Neural cell (in vitro differentiated cells): Measurements from ENCODE around the gene SCUBE1. TPM values are rescaled to one million over a fixed set of nuclear protein-coding genes. Genes with fewer than 3 reads are reported as not detected.

Experiments
- H2AFZ ChIP-seq: fragments of 200-600, 300-800 bp; sonication (generic), shearing (Covaris generic); 2 replicates; pipeline ENCODE4 v1.6.0; 2014; ENCODE audit warnings: low read depth, mild to moderate bottlenecking, antibody characterized with exemption, low read length, moderate library complexity
- H3F3A ChIP-seq: fragments of 200-600 bp; shearing (Covaris generic); 2 replicates; pipeline ENCODE4 v1.6.1; 2016; ENCODE audit warnings: mild to moderate bottlenecking, moderate library complexity, mixed read lengths, antibody characterized with exemption, low read length; ENCODE audit not compliant: insufficient read depth, poor library complexity, severe bottlenecking
- H3K27ac ChIP-seq: fragments of 200-600, 300-800 bp; sonication (generic), shearing (Covaris generic); 2 replicates; pipeline ENCODE4 v1.5.1; 2014; ENCODE audit warnings: mild to moderate bottlenecking, low read length, moderate library complexity
- H3K27me3 ChIP-seq: fragments of 300-800, 200-600 bp; sonication (generic), shearing (Covaris generic); 2 replicates; pipeline ENCODE4 v1.6.0; 2014; ENCODE audit warnings: mild to moderate bottlenecking, low read depth, low read length, moderate library complexity; ENCODE audit not compliant: insufficient read depth
- H3K36me3 ChIP-seq: fragments of 300-800, 200-600 bp; sonication (generic), shearing (Covaris generic); 2 replicates; pipeline ENCODE4 v1.5.1; 2014; ENCODE audit warnings: mild to moderate bottlenecking, antibody characterized with exemption, low read length, moderate library complexity; ENCODE audit not compliant: insufficient read depth
- H3K4me2 ChIP-seq: fragments of 300-800, 200-600 bp; sonication (generic), shearing (Covaris generic); 2 replicates; pipeline ENCODE4 v1.6.0; 2014; ENCODE audit warnings: mild to moderate bottlenecking, low read length
- H3K4me3 ChIP-seq: fragments of 300-800, 200-600 bp; sonication (generic), shearing (Covaris generic); 2 replicates; pipeline ENCODE4 v1.5.1; 2014; ENCODE audit warnings: mild to moderate bottlenecking, low read length, moderate library complexity
- H3K79me2 ChIP-seq: fragments of 200-600 bp; shearing (Covaris generic); replicated peaks from 2 replicates; pipeline ENCODE4 v1.6.0; 2014; ENCODE audit warnings: mild to moderate bottlenecking, low read length, moderate library complexity; ENCODE audit not compliant: insufficient read depth
- H3K9ac ChIP-seq: fragments of 300-800, 200-600 bp; sonication (generic), shearing (Covaris generic); 2 replicates; pipeline ENCODE4 v1.6.1; 2016; ENCODE audit warnings: mild to moderate bottlenecking, low read length, mixed read lengths
- H3K9me2 ChIP-seq: fragments of 200-600 bp; shearing (Covaris generic); 2 replicates; pipeline ENCODE4 v1.6.1; 2016; ENCODE audit warnings: mild to moderate bottlenecking, low read length, mixed read lengths; ENCODE audit not compliant: insufficient read depth
- H3K9me3 ChIP-seq: fragments of 200-600, 300-800 bp; sonication (generic), shearing (Covaris generic); 2 replicates; pipeline ENCODE4 v1.6.1; 2016; ENCODE audit warnings: mild to moderate bottlenecking, mixed run types, low read length, moderate library complexity, mixed read lengths
- H4K20me1 ChIP-seq: fragments of 200-600 bp; shearing (Covaris generic); 2 replicates; pipeline ENCODE4 v1.6.1; 2016; ENCODE audit warnings: mild to moderate bottlenecking, mixed run types; ENCODE audit not compliant: insufficient read depth
- CTCF ChIP-seq: fragments of 450-650 bp; IDR thresholded peaks from 2 replicates; pipeline ENCODE4 v1.5.1; 2014; ENCODE audit warnings: antibody characterized with exemption, mild to moderate bottlenecking, moderate library complexity; ENCODE audit not compliant: poor library complexity, severe bottlenecking
- EP300 ChIP-seq: fragments of 450-650 bp; conservative IDR thresholded peaks from 2 replicates; pipeline ENCODE4 v1.6.1; 2014; ENCODE audit warnings: antibody characterized with exemption, mild to moderate bottlenecking, moderate library complexity; ENCODE audit not compliant: poor library complexity, severe bottlenecking
- EZH2 ChIP-seq: fragments of 200-600, 300-800 bp; shearing (Covaris generic), sonication (generic); IDR thresholded peaks from 2 replicates; pipeline ENCODE4 v1.6.1; 2014; ENCODE audit warnings: antibody characterized with exemption, low read length, borderline replicate concordance, mild to moderate bottlenecking; ENCODE audit not compliant: insufficient read depth, poor library complexity, severe bottlenecking
- MXI1 ChIP-seq: fragments of 450-650 bp; conservative IDR thresholded peaks from 2 replicates; pipeline ENCODE4 v1.6.1; 2014; ENCODE audit warnings: antibody characterized with exemption, mild to moderate bottlenecking; ENCODE audit not compliant: poor library complexity, severe bottlenecking
- POLR2AphosphoS5 ChIP-seq: IDR thresholded peaks from 2 replicates; pipeline ENCODE4 v1.6.1; 2012
- RAD21 ChIP-seq: fragments of 450-650 bp; conservative IDR thresholded peaks from 2 replicates; pipeline ENCODE4 v1.6.1; 2014; ENCODE audit warnings: antibody characterized with exemption, mild to moderate bottlenecking, moderate library complexity
- SMC3 ChIP-seq: fragments of 450-650 bp; conservative IDR thresholded peaks from 2 replicates; pipeline ENCODE4 v1.6.1; 2014; ENCODE audit warnings: antibody characterized with exemption, mild to moderate bottlenecking, moderate library complexity; ENCODE audit not compliant: poor library complexity
- TAF1 ChIP-seq: IDR thresholded peaks from 2 replicates; pipeline ENCODE4 v1.6.1; 2012; ENCODE audit warnings: low read depth
- polyA plus RNA-seq: library from polyadenylated mRNA; depleted of rRNA; stranded (reverse); fragments of >200 nt; gene quantifications from 2 replicates; pipeline ENCODE4 v1.2.3, GENCODE V29; 2014
- TF ChIP-seq, protein P1 (sequence below): IDR thresholded peaks from 2 replicates; pipeline ENCODE4 v1.6.1; 2012; ENCODE audit warnings: borderline replicate concordance

The SCUBE1 gene
- polyA plus RNA-seq, 1 donor from 2014 or later = 8.4 TPM

DNA sequence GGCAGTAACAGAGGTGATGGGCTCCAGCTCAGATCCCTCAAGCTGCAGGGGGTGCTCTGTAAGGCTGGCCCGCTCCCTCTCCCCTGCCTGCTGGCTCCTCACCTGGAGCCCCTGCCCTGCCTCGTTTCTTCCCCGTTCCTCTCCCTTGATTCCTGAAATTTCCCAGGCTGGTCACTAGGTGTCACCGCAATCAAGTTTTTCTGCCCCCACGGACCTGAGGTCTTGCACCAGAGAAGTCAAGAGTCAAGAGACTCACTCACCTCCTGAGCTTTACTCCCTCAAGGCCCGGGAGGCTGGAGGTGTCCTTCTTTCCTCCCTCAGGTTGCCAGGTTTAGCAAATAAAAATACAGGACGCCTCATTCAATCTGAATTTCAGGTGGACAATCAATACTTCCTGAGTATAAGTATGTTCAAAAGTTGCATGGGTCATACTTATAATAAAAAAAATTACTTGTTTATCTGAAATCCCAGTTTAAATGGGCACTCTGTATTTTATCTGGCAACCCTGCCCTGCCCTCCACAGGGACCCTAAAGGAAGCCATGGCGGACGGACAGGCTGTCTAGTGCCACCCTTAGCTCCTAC, 69.2 kb downstream of the SCUBE1 start:
- TF ChIP-seq EP300 (no peak), TAF1 (no peak), CTCF (peak; percentile 84), POLR2AphosphoS5 (no peak), EZH2 (no peak), MXI1 (no peak), SMC3 (peak; percentile 88), RAD21 (peak; percentile 86)
- TF ChIP-seq, protein P1, sequence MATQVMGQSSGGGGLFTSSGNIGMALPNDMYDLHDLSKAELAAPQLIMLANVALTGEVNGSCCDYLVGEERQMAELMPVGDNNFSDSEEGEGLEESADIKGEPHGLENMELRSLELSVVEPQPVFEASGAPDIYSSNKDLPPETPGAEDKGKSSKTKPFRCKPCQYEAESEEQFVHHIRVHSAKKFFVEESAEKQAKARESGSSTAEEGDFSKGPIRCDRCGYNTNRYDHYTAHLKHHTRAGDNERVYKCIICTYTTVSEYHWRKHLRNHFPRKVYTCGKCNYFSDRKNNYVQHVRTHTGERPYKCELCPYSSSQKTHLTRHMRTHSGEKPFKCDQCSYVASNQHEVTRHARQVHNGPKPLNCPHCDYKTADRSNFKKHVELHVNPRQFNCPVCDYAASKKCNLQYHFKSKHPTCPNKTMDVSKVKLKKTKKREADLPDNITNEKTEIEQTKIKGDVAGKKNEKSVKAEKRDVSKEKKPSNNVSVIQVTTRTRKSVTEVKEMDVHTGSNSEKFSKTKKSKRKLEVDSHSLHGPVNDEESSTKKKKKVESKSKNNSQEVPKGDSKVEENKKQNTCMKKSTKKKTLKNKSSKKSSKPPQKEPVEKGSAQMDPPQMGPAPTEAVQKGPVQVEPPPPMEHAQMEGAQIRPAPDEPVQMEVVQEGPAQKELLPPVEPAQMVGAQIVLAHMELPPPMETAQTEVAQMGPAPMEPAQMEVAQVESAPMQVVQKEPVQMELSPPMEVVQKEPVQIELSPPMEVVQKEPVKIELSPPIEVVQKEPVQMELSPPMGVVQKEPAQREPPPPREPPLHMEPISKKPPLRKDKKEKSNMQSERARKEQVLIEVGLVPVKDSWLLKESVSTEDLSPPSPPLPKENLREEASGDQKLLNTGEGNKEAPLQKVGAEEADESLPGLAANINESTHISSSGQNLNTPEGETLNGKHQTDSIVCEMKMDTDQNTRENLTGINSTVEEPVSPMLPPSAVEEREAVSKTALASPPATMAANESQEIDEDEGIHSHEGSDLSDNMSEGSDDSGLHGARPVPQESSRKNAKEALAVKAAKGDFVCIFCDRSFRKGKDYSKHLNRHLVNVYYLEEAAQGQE = no peak
- H3F3A ChIP-seq = no peaks in the 10 kb centered on the region

GRCh38 chr22:43272869-43273318, 70.3 kb downstream of the SCUBE1 start:
- no peaks in the 10 kb centered on the region for H3F3A ChIP-seq
- H3K27ac ChIP-seq = no peak overlapping the region
- no peak overlapping the region for H3K4me3 ChIP-seq
- TF ChIP-seq TAF1 (no peak), CTCF (no peak), EP300 (no peak), EZH2 (no peak), MXI1 (no peak), SMC3 (no peak), RAD21 (no peak), POLR2AphosphoS5 (no peak)
- TF ChIP-seq, protein P1 = no peak
- no peaks in the 10 kb centered on the region for H3K9me3 ChIP-seq
- H4K20me1 ChIP-seq = no peaks in the 10 kb centered on the region
- no peaks in the 10 kb centered on the region for H3K79me2 ChIP-seq
- H3K27me3 ChIP-seq = no peaks in the 10 kb centered on the region
- no peak overlapping the region for H2AFZ ChIP-seq
- H3K9ac ChIP-seq = no peak overlapping the region
- no peaks in the 10 kb centered on the region for H3K36me3 ChIP-seq
- H3K4me2 ChIP-seq = no peak overlapping the region
- no peaks in the 10 kb centered on the region for H3K9me2 ChIP-seq

More for the DNA sequence above, 69.2 kb downstream of the SCUBE1 start:
- no peaks in the 10 kb centered on the region for H3K9me3 ChIP-seq
- H3K9ac ChIP-seq = no peak overlapping the region
- no peaks in the 10 kb centered on the region for H3K27me3 ChIP-seq
- H3K79me2 ChIP-seq = no peaks in the 10 kb centered on the region
- H3K27ac ChIP-seq = no peak overlapping the region
- no peaks in the 10 kb centered on the region for H4K20me1 ChIP-seq
- no peak overlapping the region for H2AFZ ChIP-seq
- no peak overlapping the region for H3K4me3 ChIP-seq
- H3K4me2 ChIP-seq = no peak overlapping the region
- no peaks in the 10 kb centered on the region for H3K9me2 ChIP-seq
- no peaks in the 10 kb centered on the region for H3K36me3 ChIP-seq
